Measurements from ENCODE around the gene E4F1.

Gene E4F1

DNA sequence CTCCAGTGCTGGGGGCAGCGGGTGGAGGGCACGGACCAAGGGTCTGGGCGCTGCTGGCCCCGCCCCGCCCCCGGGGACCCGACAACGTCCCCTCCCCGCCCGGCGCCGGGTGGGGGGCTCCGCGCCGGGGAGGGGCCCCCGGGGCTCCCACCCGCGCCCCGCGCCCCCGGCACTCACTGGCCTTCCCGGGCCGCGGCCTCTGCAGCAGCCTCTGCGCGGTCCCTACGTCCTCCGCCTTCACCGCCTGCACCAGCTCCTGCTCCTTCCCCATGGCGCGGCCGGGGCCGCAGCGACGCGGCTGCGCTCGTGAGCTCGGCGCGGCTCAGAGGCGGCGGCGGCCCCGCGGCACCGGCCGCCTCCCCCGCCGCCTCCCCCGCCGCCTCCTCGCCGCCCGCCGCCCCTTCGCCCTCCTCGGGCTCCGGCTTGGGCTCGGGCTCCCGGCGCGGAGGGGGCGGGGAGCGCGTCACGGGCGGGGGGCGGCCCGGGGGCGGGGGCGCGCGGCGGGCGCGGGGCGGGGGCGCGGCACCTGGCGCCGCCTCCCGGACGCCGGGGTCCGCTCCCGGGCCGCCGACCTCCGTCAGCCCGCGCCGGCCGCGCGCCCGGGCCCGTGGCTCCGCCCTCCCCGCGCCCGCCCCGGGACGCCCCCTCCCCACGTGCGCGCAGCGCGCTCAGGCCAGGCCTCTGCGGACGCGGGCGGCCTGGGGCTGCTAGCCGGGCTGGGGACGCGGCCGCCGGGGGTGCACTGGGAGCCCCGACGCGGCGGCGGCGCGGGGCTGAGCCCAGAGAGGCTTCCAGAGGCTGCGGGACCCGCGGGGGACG, 27.0 kb upstream of the E4F1 start, which contains the start of gene CASKIN1:
Gene CASKIN1 (minus strand): TSS at position 444 of the 819 bp plus-strand sequence. CDS start 173 bp downstream, at position 271.
- H3K4me3 ChIP-seq (ENCODE audit: low read length) = peak within 1 kb of the TSS; percentile 68
- no peaks in the 10 kb centered on the region for H4K20me1 ChIP-seq (ENCODE audit: insufficient read depth, low read length)
- H3K27ac ChIP-seq (ENCODE audit: low read length) = no peak within 1 kb of the TSS
- H3K4me1 ChIP-seq (ENCODE audit: low read length) = peaks cover 5% of the 10 kb centered on the region; the same call in 1 of the 2 replicates
- no peak for TF ChIP-seq EZH2phosphoT487 (IDR thresholded peaks at IDR 0.05; ENCODE audit: low read depth)
- TF ChIP-seq, protein P1, sequence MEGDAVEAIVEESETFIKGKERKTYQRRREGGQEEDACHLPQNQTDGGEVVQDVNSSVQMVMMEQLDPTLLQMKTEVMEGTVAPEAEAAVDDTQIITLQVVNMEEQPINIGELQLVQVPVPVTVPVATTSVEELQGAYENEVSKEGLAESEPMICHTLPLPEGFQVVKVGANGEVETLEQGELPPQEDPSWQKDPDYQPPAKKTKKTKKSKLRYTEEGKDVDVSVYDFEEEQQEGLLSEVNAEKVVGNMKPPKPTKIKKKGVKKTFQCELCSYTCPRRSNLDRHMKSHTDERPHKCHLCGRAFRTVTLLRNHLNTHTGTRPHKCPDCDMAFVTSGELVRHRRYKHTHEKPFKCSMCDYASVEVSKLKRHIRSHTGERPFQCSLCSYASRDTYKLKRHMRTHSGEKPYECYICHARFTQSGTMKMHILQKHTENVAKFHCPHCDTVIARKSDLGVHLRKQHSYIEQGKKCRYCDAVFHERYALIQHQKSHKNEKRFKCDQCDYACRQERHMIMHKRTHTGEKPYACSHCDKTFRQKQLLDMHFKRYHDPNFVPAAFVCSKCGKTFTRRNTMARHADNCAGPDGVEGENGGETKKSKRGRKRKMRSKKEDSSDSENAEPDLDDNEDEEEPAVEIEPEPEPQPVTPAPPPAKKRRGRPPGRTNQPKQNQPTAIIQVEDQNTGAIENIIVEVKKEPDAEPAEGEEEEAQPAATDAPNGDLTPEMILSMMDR (IDR thresholded peaks at IDR 0.05; ENCODE audit: low read depth, low read length) = no peak
- H3K9me3 ChIP-seq (ENCODE audit: insufficient read depth, low read length) = no peaks in the 10 kb centered on the region
- H3K79me2 ChIP-seq (ENCODE audit: low read length) = no peaks in the 10 kb centered on the region
- H3K9ac ChIP-seq (ENCODE audit: low read length) = 0 out of 2 replicates have a peak within 1 kb of the TSS, but pooled peaks have one; percentile 18
- H2AFZ ChIP-seq (ENCODE audit: low read depth, low read length) = no peak within 1 kb of the TSS
- peak within 1 kb of the TSS; percentile 64 for H3K4me2 ChIP-seq (ENCODE audit: low read length)
- no peaks in the 10 kb centered on the region for H3K36me3 ChIP-seq (replicated peaks; ENCODE audit: low read depth, low read length)
- H3K27me3 ChIP-seq (ENCODE audit: low read depth, low read length) = peaks cover 48% of the 10 kb centered on the region

DNA sequence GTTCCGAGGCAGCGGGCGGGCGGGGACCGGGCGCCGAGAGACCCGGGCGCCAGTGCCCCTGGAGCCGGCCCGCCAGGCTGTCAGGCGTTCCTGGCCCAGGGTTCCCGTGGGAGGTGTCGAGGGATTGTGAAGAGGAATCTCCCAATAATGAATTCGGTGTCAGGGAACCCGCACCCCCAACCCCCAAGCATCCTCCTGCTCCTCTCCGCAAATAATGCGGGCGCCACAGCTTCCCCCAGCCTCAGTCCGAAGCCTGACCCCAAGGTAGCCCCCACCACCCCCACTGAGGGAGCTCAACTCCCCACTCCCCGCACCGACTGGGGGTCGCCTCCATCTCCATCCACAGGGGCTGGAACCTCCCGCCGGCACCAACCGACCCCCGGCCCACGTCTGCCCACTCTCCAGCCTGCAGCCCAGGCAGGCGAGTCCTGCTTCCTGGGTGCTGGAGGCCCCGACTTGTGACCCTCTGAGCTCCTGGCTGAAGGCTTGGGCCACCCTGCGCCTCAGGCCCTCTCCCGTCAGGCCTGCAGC, 26.3 kb upstream of the E4F1 start:
- Histone ChIP-seq H3K4me2 (ENCODE audit: low read length) (no peak overlapping the region), H3K9me3 (ENCODE audit: insufficient read depth, low read length) (no peaks in the 10 kb centered on the region), H3K27ac (ENCODE audit: low read length) (no peak overlapping the region), H2AFZ (ENCODE audit: low read depth, low read length) (no peak overlapping the region), H3K79me2 (ENCODE audit: low read length) (no peaks in the 10 kb centered on the region), H3K9ac (ENCODE audit: low read length) (no peak overlapping the region), H3K4me1 (ENCODE audit: low read length) (peaks cover 5% of the 10 kb centered on the region; the same call in 1 of the 2 replicates), H4K20me1 (ENCODE audit: insufficient read depth, low read length) (no peaks in the 10 kb centered on the region), H3K4me3 (ENCODE audit: low read length) (no peak overlapping the region), H3K36me3 (replicated peaks; ENCODE audit: low read depth, low read length) (no peaks in the 10 kb centered on the region), H3K27me3 (ENCODE audit: low read depth, low read length) (peaks cover 48% of the 10 kb centered on the region)
- TF ChIP-seq, protein P1 (IDR thresholded peaks at IDR 0.05; ENCODE audit: low read depth, low read length) = no peak
- no peak for TF ChIP-seq EZH2phosphoT487 (IDR thresholded peaks at IDR 0.05; ENCODE audit: low read depth)

DNA sequence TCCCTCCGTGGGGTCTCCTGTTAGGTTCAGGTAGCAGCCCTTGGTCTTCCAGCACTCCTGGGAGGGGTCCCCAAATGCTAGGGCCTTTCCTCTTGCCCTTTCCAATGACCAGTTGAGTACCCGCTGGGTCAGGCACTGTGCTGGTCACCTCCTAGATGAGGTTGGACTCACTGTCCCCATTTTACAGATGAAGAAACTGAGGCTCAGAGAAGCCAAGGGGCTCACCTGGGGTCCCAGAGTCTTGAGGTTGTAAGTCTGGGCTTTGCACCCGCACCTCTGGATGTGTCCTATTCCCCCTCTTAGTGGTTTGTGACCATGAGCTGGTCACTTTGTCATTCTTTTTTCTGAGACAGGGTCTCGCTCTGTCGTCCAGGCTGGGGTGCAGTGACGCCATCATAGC, 25.6 kb upstream of the E4F1 start:
- TF ChIP-seq, protein P1 (IDR thresholded peaks at IDR 0.05; ENCODE audit: low read depth, low read length) = no peak
- TF ChIP-seq EZH2phosphoT487 (IDR thresholded peaks at IDR 0.05; ENCODE audit: low read depth) = no peak
- H3K9me3 ChIP-seq (ENCODE audit: insufficient read depth, low read length) = no peaks in the 10 kb centered on the region
- H3K4me2 ChIP-seq (ENCODE audit: low read length) = no peak overlapping the region
- H4K20me1 ChIP-seq (ENCODE audit: insufficient read depth, low read length) = no peaks in the 10 kb centered on the region
- no peak overlapping the region for H3K27ac ChIP-seq (ENCODE audit: low read length)
- H3K36me3 ChIP-seq (replicated peaks; ENCODE audit: low read depth, low read length) = no peaks in the 10 kb centered on the region
- peaks cover 48% of the 10 kb centered on the region for H3K27me3 ChIP-seq (ENCODE audit: low read depth, low read length)
- no peak overlapping the region for H3K4me3 ChIP-seq (ENCODE audit: low read length)
- H2AFZ ChIP-seq (ENCODE audit: low read depth, low read length) = no peak overlapping the region
- no peak overlapping the region for H3K9ac ChIP-seq (ENCODE audit: low read length)
- H3K79me2 ChIP-seq (ENCODE audit: low read length) = no peaks in the 10 kb centered on the region
- peaks cover 5% of the 10 kb centered on the region; the same call in 1 of the 2 replicates for H3K4me1 ChIP-seq (ENCODE audit: low read length)

DNA sequence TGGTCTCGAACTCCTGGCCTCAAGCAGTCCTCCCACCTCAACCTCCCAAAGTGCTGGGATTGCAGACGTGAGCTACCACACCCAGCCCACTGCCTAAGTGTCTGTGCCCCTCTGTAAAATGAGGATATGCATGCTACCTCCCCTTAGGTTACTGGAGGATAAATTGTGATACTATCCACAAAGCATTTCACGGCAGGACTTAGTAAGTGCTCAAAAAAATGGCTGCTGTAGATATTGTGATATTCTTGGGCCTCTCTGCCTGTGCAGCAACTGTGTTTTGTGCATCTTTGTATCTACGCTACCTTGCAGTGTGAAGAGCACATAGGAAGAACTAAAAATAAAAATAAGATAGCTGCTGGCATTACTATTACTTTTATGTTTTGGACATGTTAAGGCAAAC, 25.1 kb upstream of the E4F1 start:
- Histone ChIP-seq H3K4me1 (ENCODE audit: low read length) (peaks cover 5% of the 10 kb centered on the region; the same call in 1 of the 2 replicates), H2AFZ (ENCODE audit: low read depth, low read length) (no peak overlapping the region), H3K4me2 (ENCODE audit: low read length) (no peak overlapping the region), H3K79me2 (ENCODE audit: low read length) (no peaks in the 10 kb centered on the region), H3K36me3 (replicated peaks; ENCODE audit: low read depth, low read length) (no peaks in the 10 kb centered on the region), H3K27me3 (ENCODE audit: low read depth, low read length) (peaks cover 48% of the 10 kb centered on the region), H3K27ac (ENCODE audit: low read length) (no peak overlapping the region), H3K9ac (ENCODE audit: low read length) (no peak overlapping the region), H3K9me3 (ENCODE audit: insufficient read depth, low read length) (no peaks in the 10 kb centered on the region), H4K20me1 (ENCODE audit: insufficient read depth, low read length) (no peaks in the 10 kb centered on the region), H3K4me3 (ENCODE audit: low read length) (no peak overlapping the region)
- TF ChIP-seq EZH2phosphoT487 (IDR thresholded peaks at IDR 0.05; ENCODE audit: low read depth) = no peak
- TF ChIP-seq, protein P1 (IDR thresholded peaks at IDR 0.05; ENCODE audit: low read depth, low read length) = no peak

All from OCI-LY3 (cell line).